SKM-1 treated with dmso at 0.1 percent for 144 hours (cell line): ENCODE data around the gene ANKZF1.

Experiments
- DNase-seq: peaks from one replicate; lab custom pipeline; 2025; ENCODE audit not compliant: unreplicated experiment; lab: John Stamatoyannopoulos, UW

ANKZF1 gene

DNA sequence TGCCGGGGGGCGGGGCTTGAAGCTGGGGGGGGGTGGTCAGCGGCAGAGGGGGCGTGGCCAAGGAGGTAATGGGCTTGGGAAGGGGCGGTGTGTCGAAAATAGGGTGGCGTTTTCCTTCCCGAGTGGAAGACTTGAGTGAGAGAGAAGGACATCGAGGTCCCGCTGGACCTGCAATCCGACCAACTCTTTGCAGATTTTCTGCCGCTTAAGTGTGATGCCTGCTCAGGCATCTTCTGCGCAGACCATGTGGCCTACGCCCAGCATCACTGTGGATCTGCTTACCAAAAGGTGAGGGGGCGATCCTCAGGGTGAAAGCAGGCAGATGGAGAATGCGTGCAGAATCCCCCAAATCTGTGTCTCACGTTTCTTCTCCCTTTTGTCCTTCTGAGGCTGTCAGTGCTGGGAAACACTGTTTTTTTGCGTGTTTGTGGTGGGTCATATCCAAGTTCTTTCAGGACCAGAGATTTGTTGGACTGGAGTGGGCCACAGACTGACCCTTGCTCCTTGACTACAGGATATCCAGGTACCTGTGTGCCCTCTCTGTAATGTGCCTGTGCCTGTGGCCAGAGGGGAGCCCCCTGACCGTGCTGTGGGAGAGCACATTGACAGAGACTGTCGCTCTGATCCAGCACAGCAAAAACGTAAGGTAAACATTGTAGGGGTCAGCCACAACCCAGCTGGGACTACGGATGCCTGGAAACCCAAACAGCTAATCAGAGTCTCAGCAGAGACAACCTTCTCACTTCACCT is 22.3 kb upstream of the ANKZF1 start:
- DNase-seq = no peak

DNA sequence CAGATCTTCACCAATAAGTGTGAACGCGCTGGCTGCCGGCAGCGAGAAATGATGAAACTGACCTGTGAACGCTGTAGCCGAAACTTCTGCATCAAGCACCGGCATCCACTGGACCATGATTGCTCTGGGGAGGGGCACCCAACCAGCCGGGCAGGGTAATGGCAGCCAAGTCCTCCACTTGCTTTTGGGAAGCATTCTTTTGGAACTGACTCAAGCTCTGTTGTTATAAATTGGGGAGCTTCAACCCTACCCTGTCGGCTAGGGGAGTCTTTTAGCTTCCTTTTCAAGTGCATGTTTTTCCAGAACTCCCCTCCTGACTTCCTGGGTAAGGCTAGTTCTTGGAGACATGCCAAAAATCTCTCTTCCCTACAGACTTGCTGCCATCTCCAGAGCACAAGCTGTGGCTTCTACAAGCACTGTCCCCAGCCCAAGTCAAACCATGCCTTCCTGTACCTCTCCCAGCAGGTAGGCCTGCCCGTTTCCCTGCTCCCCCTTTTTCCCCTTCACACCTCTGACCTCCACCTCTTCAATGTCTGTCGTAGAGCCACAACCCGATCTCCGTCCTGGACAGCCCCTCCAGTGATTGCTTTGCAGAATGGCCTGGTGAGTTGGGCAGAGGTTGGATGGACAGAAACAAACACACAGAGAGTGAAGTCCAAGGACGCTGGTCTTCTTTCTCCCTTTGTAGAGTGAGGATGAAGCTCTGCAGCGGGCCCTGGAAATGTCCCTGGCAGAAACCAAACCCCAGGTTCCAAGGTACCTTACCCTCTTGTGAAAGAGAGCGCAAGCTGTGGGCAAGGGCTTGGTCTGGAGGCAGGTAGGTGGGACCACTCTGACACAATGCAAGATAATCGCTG is 21.5 kb upstream of the ANKZF1 start:
- no peak for DNase-seq

DNA sequence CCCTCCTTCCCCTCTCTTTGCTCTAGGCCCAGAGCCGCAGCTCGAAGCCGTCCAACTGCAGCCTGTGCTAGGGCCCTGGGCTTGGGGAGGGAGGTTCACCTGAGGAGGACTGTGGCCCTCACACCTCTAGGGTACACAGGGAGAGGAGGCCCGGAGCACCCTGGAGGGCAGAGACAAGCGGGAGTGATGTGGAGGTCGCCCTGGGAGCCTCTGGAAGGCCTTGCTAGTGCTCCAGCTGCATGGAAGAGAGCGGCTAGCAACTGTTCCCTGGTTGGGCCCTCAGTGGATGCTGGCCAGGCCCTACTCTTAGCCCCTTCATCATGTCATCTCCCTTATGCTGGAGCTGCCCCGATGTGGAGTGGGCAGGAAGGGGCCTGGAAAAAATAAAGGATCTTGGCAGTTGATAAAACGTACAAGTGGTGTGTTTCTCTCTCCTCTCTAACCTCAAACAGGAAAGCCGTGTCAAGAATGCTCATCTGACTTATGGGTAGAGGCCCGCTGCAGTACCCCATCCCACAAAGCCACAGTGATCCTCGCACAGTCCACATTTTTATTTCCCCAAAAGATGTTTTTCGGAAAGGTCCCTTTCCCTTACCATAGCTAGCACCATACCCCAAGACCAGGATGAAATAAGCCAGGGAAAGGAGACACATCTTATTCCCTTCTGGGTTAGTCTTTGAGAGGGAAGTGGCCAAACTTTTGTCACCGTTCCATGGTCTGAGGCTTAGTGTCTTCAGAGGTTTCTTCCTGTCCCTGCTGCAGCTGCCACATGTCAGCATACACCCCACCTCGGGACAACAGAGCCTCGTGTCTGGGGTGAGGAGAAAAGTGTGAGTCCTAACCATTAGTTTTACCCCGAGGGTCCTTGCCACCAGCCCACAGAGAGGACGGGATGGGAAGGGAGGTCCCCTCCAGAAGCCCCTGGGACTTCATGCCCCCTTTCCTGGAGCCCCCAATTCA is 20.1 kb upstream of the ANKZF1 start:
- no peak for DNase-seq

DNA sequence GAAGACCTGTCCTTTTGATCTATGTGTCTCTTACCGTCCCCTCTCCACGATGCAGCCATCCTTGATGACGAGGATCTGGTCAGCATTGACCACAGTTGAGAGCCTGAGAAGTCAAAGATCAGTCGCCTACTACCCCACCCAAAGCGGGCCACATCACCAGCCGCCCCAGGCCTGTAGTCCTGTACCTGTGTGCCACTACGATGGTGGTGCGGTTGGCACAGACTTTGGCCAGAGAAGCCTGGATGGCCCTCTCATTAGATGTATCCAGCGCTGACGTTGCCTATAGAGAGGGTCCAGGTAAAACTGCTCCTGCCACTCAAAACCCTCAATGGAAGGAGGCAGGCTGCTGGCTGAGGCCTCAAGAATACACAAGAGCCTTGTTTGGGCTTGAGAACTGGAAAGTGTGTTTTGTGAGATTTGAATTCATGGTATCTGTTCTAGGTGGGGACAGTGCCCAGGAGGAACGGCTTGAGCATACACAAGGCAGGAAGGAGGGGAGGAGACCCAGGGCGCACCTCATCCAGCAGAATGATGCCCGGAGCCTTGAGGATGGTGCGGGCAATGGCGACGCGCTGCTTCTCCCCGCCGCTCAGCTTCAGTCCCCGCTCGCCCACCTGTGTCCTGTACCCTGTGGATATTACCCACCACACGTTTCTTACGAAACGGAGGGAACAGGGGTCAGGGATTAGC is 19.3 kb upstream of the ANKZF1 start:
- DNase-seq = no peak

DNA sequence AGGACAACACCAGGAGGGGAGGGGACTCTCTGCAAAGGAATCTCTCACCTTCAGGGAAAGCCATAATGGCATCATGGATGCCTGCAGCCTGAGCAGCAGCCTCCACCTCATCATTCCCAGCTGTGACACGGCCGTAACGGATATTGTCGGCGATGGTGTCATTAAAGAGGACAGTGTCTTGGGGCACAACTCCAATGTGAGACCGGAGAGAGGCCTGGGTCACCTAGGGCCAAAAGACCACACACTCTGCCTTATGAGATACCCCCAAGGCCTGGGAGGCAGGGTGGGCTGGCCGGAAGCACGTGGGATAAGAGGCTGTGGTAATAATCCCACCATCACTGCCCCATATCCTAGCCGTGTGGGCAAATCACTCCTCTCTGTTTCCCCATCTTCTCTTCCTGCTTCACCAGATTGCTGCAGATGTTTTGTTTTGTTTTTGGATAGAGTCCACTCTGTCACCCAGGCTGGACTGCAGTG is 18.7 kb upstream of the ANKZF1 start:
- no peak for DNase-seq

DNA sequence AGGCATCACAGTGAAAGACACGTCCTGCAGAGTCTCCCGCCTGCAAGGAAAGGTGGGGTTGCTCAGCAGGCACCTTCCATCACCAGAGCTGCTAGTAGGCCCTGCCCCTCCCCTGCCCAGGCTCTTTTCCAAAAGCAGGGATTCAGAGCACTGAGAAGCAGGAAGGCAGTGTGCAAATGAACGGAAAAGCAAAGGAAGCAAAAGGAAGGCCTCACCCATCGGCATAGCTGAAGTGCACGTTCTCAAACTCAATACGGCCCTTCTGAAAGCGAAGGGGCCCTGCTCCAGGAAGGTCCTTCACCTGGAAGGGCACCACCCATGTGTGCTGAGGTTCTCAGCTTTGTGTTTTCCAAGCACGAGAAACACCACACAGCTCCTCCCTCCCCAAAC is 16.6 kb upstream of the ANKZF1 start:
- no peak for DNase-seq

DNA sequence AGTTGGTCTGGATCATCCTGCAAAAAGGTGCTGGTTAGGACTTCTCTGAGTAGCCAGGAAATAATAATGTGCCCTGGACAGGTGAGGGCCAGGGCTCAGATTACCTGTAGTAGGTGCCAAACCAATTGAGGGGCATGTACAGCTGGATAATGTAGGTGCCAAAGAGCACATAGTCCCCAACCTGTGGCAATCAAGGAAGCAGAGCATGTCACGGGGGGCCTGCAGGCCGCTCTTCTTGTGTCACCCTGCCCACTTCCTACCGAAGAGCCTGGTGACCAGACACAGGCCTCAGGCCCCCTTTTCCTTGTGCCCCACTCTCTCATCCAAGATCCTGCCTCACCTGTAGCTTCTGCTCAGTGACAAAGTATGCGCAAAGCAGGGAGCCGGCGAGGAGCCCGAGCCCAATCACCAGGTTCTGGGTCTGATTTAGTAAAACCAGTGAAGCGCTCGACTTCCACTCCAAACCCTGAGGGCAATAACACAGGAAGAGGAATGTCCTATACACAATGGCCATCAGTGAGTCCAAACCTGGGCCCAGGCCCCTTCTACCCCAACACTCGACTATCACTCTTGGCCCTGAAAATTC is 16.0 kb upstream of the ANKZF1 start:
- no peak for DNase-seq

DNA sequence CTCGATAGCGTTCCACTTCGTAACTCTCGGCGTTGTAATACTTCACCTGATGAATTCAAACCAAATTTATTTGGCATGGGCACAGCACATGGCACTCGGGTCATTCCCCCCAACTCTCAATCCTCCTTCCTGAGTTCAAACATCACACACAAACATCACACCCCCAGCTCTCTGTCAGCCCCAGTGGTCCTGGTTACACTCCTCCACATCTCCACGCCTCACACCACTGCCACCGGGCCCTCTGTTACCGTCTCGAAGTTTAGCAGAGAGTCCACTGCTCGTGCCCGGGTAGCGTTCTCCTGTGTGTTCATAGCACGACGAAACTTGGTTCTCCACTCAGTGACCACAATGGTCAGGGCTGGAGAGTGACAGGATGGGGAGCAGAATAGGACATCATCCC is 15.5 kb upstream of the ANKZF1 start:
- no peak for DNase-seq

DNA sequence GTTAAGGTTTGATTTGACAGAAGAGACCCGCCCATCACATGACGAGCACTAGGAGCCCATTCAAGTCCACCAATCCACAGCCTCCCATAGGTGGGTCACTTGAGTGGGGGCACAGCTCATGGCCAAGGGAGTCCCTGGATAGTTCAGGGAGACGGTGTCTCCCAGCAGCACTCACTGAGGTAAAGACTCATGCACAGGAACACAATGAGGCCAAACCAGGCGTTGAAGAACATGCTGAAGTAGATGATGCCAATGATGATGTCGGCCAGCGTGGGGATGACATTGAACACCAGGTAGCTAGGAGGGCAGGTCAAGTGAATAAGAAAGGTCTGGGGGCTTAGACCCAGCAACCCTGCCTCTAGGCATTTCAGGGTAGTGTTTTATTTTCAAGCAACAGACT is 14.8 kb upstream of the ANKZF1 start:
- DNase-seq = no peak

DNA sequence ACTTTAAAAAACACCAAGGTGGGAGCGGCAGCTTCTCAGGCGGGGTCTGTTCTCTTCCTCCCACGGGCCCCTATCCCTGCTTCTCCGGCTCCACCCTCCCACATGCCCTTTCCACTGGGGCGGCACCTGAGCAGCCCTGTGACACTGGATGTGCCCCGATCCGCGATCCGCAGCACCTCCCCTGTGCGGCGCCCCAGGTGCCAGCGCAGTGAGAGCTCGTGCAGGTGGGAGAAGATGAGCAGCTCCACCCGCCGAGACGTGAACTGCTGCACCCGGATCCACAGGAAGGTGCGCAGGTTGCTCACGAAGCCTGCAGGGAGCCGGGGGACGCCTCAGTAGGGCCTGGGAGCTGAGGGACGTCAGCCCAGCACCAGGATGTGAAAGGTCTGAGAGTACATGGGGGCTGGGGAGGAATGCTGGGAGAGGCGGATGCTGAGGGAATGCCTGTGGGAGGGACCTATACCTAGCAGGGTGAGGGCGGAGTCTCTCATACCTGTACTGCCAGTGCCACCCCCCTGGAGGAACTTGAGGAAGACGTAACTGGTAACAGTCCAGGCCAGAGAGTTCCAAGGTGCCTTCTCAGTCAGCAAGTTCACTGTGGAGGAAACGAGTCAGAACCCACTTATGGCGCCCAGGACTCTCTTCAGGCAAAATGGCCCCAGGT is 13.6 kb upstream of the ANKZF1 start:
- no peak for DNase-seq

DNA sequence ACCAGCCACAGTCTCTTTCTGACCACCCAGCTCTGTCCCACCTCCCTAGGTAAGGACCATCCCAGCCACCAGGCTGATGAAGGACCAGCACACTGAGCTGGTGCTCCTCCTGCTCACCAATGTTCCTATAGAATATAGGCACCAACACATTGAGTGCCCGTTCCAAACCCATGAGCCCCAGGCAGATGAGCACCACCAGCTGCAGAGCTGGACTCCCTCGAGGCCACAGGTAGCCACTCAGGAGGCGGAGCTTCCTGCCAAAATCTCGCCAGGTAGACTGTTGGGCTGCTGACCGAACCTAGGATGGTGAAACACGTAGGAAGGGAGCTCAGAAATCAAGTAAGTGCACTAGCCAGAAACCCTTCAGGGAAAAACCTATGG is 13.1 kb upstream of the ANKZF1 start:
- no peak for DNase-seq

DNA sequence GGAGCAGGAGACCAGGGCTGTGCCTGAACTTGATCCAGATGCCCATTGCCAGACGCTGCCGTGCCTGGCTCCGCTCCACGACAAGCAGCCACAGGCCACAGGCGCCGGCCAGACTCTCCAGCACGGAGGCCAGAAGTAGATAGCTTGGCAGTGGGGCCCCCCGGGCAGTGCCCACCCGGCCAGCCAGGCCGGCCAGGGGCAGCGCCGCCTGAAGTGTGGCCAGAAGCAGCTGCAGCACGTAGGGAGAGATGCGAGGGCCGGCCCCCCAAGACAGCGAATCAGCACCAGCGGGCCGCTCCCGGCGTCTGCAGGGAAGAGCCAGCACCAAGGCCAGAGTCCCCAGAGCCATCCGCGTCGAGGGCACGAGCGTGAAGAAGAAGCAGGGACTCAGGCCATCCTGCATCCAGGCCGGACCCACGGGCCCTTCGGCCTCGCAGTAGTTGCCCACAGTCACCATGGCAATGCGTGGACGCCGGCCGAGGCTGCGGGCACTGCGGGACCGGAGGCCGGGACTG is 11.3 kb upstream of the ANKZF1 start:
- DNase-seq = no peak

DNA sequence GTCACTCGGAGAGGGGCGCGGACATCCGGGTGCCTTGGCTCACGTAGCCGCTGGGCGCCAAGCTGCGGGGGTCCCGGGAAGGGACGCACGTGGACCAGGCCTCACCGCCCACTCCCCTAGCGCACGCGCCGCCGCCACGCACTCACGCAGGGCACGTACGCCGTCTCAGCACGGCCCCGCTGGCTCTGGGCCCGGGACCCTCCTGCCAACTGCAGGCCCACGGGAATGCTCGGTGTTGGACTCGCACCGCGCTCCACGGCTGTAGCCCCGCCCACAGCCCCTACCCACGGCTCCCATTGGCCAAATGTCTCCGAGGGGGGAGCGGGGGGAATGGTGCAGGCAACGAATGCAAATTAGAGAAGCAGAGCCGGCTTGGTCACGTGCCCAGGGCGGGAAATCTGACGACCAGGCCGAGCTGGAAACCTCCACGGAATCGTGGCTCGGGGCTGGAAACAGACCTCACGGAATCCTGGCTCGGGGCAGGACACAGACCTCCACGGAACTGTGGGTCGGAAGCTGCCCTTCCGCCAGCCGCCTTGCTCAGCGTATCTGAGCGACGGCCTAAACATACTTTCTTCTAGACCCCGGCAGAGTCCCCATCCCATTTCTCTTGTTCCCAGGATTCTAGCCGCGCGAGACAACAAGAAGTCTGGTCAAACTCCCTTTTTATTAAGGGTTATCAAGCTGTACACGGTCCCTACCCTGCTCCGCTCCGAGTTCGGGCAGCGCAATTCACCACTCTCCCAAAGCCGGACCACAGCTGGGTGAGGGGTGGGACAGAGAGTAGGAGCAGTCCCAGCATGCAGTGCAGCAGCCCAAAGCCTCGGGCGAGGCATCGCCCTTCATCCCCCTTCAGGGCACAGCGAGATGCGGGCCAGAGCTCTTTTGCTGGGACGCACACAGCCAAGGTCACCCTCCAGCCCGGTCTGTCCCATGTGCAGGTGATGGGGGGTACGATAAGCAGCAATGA is 10.6 kb upstream of the ANKZF1 start, which contains the start of gene ABCB6:
Gene ABCB6 (minus strand): TSS at position 227 of the 970 bp plus-strand sequence. CDS start 285 bp downstream, outside the sequence.
- no peak for DNase-seq

DNA sequence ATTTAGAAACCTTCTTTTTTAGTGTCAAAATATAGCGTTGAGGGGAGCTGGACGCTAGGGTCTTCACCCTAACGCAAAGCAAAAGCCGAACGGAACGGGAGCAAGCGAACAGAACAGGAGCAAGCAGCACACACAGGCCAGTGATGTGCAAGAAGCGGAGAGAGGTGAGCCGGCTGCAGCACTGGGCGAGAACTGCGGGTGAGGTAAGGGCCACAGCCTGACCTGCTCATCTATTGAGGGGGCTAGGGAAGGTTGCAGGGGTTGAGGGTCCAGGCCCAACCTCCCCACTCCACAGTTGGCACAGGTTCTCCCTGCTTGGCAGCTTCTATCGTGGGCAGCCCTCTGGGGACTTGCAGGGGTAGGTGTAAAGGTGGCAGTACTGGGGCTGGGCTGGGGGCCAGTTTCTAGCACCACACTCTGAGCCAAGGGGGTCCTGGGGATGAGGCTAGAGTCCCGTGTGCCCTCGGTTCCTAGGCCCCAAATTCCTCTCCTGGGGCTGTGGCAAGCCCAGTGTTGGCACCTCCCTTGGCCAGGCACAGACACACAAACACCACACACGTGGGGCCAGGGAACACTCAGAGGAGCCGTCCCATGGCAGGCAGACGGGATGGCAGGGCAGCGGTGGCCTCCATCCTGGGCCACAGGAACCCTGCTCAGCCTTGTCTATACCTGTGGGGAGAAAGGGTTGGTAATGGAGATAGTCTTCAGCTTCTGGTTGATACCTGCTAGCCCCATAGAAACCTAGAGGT is 9.6 kb upstream of the ANKZF1 start:
- no peak for DNase-seq

DNA sequence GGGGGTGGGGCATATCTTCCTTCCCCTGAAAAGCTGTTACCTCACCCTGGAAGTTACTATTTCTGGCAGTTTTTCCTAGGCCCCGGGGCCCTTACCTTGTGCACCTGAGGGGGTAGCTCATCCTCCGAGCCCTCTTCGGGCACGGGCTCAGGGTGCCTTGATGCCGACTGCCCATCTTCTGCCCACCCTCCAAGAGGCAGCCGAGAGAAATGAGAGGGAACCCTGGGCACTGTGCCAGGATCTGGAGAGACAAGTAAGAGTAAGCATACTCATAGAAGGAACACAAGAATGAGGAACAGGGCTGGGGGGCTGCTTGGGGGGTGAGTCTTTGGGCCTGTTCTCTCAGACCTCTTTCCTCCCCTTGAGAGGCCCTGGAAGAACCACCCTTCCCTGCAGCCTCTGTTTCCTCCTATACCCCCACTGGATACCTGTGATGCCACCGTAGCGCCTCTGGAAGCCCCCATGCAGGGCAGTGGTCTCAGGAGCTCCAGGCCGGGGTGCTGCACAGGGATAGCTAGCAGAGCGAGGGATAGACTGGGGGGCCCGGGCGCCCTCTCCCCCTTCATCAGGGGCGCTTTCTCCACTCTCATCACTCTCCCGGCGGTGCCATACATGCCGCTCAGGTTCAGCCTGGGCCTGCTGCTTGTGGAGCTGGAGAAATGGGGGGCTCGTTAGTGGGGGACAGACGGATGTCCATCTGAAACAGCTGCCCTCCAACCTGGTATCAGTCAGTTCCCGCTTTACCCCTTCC is 8.8 kb upstream of the ANKZF1 start:
- no peak for DNase-seq

DNA sequence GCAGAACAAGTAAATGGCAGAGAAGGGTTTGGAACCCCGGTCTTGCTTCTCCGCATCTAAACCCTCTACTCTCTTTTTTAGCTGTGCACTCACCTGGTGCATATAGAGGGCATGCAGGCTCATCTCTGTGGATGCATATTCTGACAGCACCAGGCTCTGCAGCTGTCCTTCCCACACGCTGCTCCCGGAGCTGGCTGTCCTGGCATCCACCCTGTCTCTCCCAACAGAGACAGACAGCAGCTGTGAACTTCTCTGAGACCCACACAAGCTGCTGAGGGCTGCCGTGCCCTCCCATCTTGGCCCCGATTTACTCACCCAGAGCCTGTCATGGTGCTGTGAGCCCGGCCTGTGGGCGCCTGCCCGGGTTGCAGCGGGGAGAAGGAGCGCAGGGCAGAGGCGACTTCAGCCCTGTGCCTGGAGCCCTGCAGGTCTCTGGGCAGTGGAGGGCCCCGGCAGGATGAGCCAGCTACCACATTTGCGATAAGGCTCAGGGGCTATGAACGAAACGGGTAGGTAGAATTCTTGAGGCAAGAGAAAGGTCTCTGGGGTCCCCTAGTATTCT is 7.6 kb upstream of the ANKZF1 start:
- DNase-seq = no peak
